Breast epithelium (tissue), 4 donors: ENCODE results near the gene CXorf38. TPM values are rescaled to one million over a fixed set of nuclear protein-coding genes. Genes with fewer than 3 reads are reported as not detected.

ENCODE experiments used
- DNase-seq, 2 donors: peaks; one replicate each; pipeline ENCODE4 v3.0.0-alpha.2; 2019; ENCODE audit warnings: low spot score in 2 of 2
- H3K27ac ChIP-seq, 2 donors: fragments of 200-600 bp; sonication (generic) in 1 of 2; one replicate each; pipeline ENCODE4 v1.5.1; 2016 to 2019; ENCODE audit warnings: mild to moderate bottlenecking in 1 of 2
- H3K27me3 ChIP-seq, 2 donors: fragments of 200-600 bp; sonication (generic) in 1 of 2; one replicate each; pipeline versions ENCODE4 v1.5.1 to v1.6.0; 2017 to 2019; ENCODE audit warnings: control low read depth in 1 of 2, mild to moderate bottlenecking in 1 of 2
- H3K36me3 ChIP-seq: fragments of 200-600 bp; one replicate; pipeline ENCODE4 v1.5.1; 2019
- H3K4me1 ChIP-seq, 2 donors: fragments of 200-600 bp; sonication (generic); one replicate each; pipeline ENCODE4 v1.5.1; 2016 to 2019; ENCODE audit warnings: control low read depth in 1 of 2
- H3K4me3 ChIP-seq, 3 donors: fragments of 200-600 bp; sonication (generic); 1 replicate in 2 of 3; 2 replicates in 1 of 3; pipeline ENCODE4 v1.5.1; 2016 to 2019; ENCODE audit warnings: mild to moderate bottlenecking in 3 of 3, moderate library complexity in 2 of 3
- H3K9me3 ChIP-seq, 2 donors: fragments of 200-600 bp; sonication (generic) in 1 of 2; one replicate each; pipeline ENCODE4 v1.5.1; 2016 to 2019; ENCODE audit warnings: control low read depth in 1 of 2
- CTCF ChIP-seq, 3 donors: fragments of 450-650 bp; IDR thresholded peaks; one replicate each; pipeline ENCODE4 v1.5.1; 2016 to 2017; ENCODE audit warnings: antibody characterized with exemption in 3 of 3, mild to moderate bottlenecking in 3 of 3, moderate library complexity in 3 of 3
- POLR2A ChIP-seq: fragments of 450-650 bp; IDR thresholded peaks from one replicate; pipeline ENCODE4 v1.6.1; 2016; ENCODE audit warnings: antibody characterized with exemption, mild to moderate bottlenecking, moderate library complexity
- POLR2AphosphoS5 ChIP-seq, 3 donors: sonication (generic); formaldehyde crosslinking; IDR thresholded peaks; one replicate each; pipeline ENCODE4 v1.6.1; 2017; ENCODE audit warnings: antibody characterized with exemption in 3 of 3
- intact Hi-C: fragments of 100-400 bp; cut with DNase I; formaldehyde crosslinking; loops from one replicate; pipeline ENCODE4 v1.15.1; 2023; ENCODE audit warnings: low total_unique reads
- total RNA-seq, 3 donors: library from RNA; depleted of rRNA; stranded (reverse); fragments of >200 nt; gene quantifications; one replicate each; pipeline ENCODE4 v1.1.0, GENCODE V29; 2016

The CXorf38 gene
- 10 to 100 TPM; 16.7 to 23.9 (median 16.8) TPM for total RNA-seq

GRCh38 chrX:40647307-40648197 is at the start of gene CXorf38:
Gene CXorf38 (minus strand): TSS chrX:40647561. CDS start chrX:40647520, 41 bp downstream.
- Histone ChIP-seq H3K9me3 (no peaks in the 10 kb centered on the region), H3K4me1 (peaks cover 0 to 4% of the 10 kb centered on the region in 2 donors), H3K36me3 (no peaks in the 10 kb centered on the region), H3K4me3 (peak within 1 kb of the TSS; percentile 86 to 88 (median 86)), H3K27ac (peak within 1 kb of the TSS; percentile 84 to 89), H3K27me3 (peaks cover 0 to 6% of the 10 kb centered on the region in 2 donors)
- DNase-seq = peak; percentile 84 to 89
- TF ChIP-seq POLR2AphosphoS5 (IDR thresholded peaks at IDR 0.05) (no peak), CTCF (IDR thresholded peaks at IDR 0.05) (no peak), POLR2A (no peak)
- intact Hi-C loops = loop anchor here (5.0 kb wide), 1 partner anchor 225 kb away; no protein-coding TSS in a partner anchor

- Histone ChIP-seq H3K4me3 (no peak overlapping the region), H3K36me3 (no peaks in the 10 kb centered on the region), H3K27ac (no peak overlapping the region), H3K9me3 (peaks cover 0 to 7% of the 10 kb centered on the region in 2 donors), H3K4me1 (no peaks in the 10 kb centered on the region), H3K27me3 (peaks cover 0 to 12% of the 10 kb centered on the region in 2 donors)
- intact Hi-C loops = loop anchor here (10.0 kb wide), 1 partner anchor 1340 kb away; no protein-coding TSS in a partner anchor
- TF ChIP-seq POLR2A (no peak), POLR2AphosphoS5 (IDR thresholded peaks at IDR 0.05) (no peak), CTCF (IDR thresholded peaks at IDR 0.05) (no peak)
- DNase-seq = no peak
These were observed 47.4 kb upstream of the CXorf38 start for GRCh38 chrX:40694802-40695201.

GRCh38 chrX:40688929-40689328 is 41.6 kb upstream of the CXorf38 start:
- intact Hi-C loops = no loop called here
- TF ChIP-seq POLR2AphosphoS5 (IDR thresholded peaks at IDR 0.05) (no peak), POLR2A (no peak), CTCF (IDR thresholded peaks at IDR 0.05) (no peak)
- Histone ChIP-seq H3K4me3 (no peak overlapping the region), H3K9me3 (no peaks in the 10 kb centered on the region), H3K27ac (no peak overlapping the region), H3K36me3 (no peaks in the 10 kb centered on the region), H3K27me3 (peaks cover 0 to 27% of the 10 kb centered on the region in 2 donors), H3K4me1 (no peaks in the 10 kb centered on the region)
- DNase-seq = no peak

- TF ChIP-seq POLR2AphosphoS5 (IDR thresholded peaks at IDR 0.05) = no peak
- TF ChIP-seq CTCF (IDR thresholded peaks at IDR 0.05) = no peak
- no peak for TF ChIP-seq POLR2A
- Histone ChIP-seq H3K27me3 (peaks cover 0 to 28% of the 10 kb centered on the region in 2 donors), H3K36me3 (no peaks in the 10 kb centered on the region), H3K4me3 (no peak overlapping the region), H3K27ac (no peak overlapping the region), H3K9me3 (no peaks in the 10 kb centered on the region), H3K4me1 (no peaks in the 10 kb centered on the region)
- no peak for DNase-seq
- intact Hi-C loops = no loop called here
These were observed 39.8 kb upstream of the CXorf38 start for GRCh38 chrX:40687169-40687568.

GRCh38 chrX:40685362-40685918 is 38.1 kb upstream of the CXorf38 start:
- H3K9me3 ChIP-seq = no peaks in the 10 kb centered on the region
- no peak for DNase-seq
- TF ChIP-seq POLR2A (no peak), CTCF (IDR thresholded peaks at IDR 0.05) (no peak), POLR2AphosphoS5 (IDR thresholded peaks at IDR 0.05) (no peak)
- no peak overlapping the region for H3K4me3 ChIP-seq
- no peaks in the 10 kb centered on the region for H3K4me1 ChIP-seq
- H3K36me3 ChIP-seq = no peaks in the 10 kb centered on the region
- H3K27ac ChIP-seq = no peak overlapping the region
- intact Hi-C loops = loop anchor here (2.0 kb wide), 1 partner anchor 17 kb away; no protein-coding TSS in a partner anchor
- peaks cover 0 to 23% of the 10 kb centered on the region in 2 donors for H3K27me3 ChIP-seq
